DMS79 treated with DMSO at 0.1 percent for 48 hours (cell line): ENCODE data around the gene FAM83B.
"Not testable (repeated sequence)": the region's sequence is repeated elsewhere in the genome, so short reads cannot be mapped to it uniquely, and the experiment has no call there.

Experiments used
- DNase-seq: peaks from one replicate; lab custom pipeline; 2025; lab: John Stamatoyannopoulos, UW

FAM83B gene

GRCh38 chr6:54860132-54860531, 13.6 kb downstream of the FAM83B start:
- DNase-seq: no peak

- DNase-seq: no peak
Observed at GRCh38 chr6:54860739-54861138, 14.2 kb downstream of the FAM83B start.

GRCh38 chr6:54861905-54862616, 15.5 kb downstream of the FAM83B start:
- DNase-seq: no peak

GRCh38 chr6:54864272-54864671, 17.7 kb downstream of the FAM83B start:
- no peak for DNase-seq

GRCh38 chr6:54865091-54865631, 18.6 kb downstream of the FAM83B start:
- no peak for DNase-seq

GRCh38 chr6:54868556-54868955, 22.0 kb downstream of the FAM83B start:
- no peak for DNase-seq

GRCh38 chr6:54873599-54873998, 27.0 kb downstream of the FAM83B start:
- DNase-seq: no peak

- no peak for DNase-seq
Observed at GRCh38 chr6:54874349-54875048, 27.9 kb downstream of the FAM83B start.

GRCh38 chr6:54875539-54875938, 29.0 kb downstream of the FAM83B start:
- DNase-seq: no peak

GRCh38 chr6:54876365-54876764, 29.8 kb downstream of the FAM83B start:
- no peak for DNase-seq

GRCh38 chr6:54876871-54877270, 30.3 kb downstream of the FAM83B start:
- no peak for DNase-seq

- DNase-seq: no peak
Observed at GRCh38 chr6:54877713-54878317, 31.2 kb downstream of the FAM83B start.

GRCh38 chr6:54878718-54879117, 32.1 kb downstream of the FAM83B start:
- no peak for DNase-seq

- DNase-seq: no peak
Observed at GRCh38 chr6:54879188-54879985, 32.8 kb downstream of the FAM83B start.

- DNase-seq: no peak
Observed at GRCh38 chr6:54881067-54881730, 34.6 kb downstream of the FAM83B start.

- not testable (repeated sequence) for DNase-seq
Observed at GRCh38 chr6:54881891-54882290, 35.3 kb downstream of the FAM83B start.

- no peak for DNase-seq
Observed at GRCh38 chr6:54886932-54887584, 40.5 kb downstream of the FAM83B start.

GRCh38 chr6:54891536-54891935, 45.0 kb downstream of the FAM83B start:
- no peak for DNase-seq

GRCh38 chr6:54892831-54893230, 46.3 kb downstream of the FAM83B start:
- DNase-seq: no peak

- DNase-seq: no peak
Observed at GRCh38 chr6:54893818-54894217, 47.2 kb downstream of the FAM83B start.

GRCh38 chr6:54896302-54896701, 49.7 kb downstream of the FAM83B start:
- no peak for DNase-seq
